HFF-Myc (cell line): ENCODE measurements around the gene ERBB2.

Experiments used
- DNase-seq: peaks from one replicate; pipeline ENCODE4 v3.0.0-alpha.2; 2011; ENCODE audit warnings: low read depth; ENCODE audit errors: extremely low read depth
- H3K4me3 ChIP-seq: replicated peaks from 2 replicates; pipeline ENCODE4 v1.5.1; 2011; ENCODE audit warnings: low read depth, mild to moderate bottlenecking, control low read depth, low read length
- CTCF ChIP-seq: IDR thresholded peaks from 2 replicates; pipeline ENCODE4 v1.5.1; 2012; ENCODE audit warnings: mild to moderate bottlenecking, low read depth, low read length, control low read depth; ENCODE audit errors: missing control alignments

ERBB2 gene

DNA sequence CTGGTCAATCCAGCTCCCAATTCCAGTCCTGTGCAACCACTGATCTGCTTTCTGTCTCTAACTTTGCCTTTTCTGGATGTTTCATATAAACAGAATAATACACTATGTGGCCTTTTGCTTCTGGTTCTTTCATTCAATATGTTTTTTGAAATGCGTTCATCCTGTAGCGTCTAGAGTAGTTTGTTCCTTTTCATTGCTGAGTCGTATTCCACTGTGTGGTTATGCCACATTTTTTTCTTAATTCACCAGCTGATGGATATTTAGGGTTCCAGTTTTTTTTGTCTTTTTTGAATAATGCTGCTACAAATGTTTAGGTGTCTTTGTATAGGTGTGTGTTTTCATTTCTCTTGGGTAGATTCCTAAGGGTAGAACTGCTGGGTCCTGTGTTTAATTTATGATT, 32.7 kb downstream of the ERBB2 start:
- H3K4me3 ChIP-seq = no peak overlapping the region
- no peak for DNase-seq

DNA sequence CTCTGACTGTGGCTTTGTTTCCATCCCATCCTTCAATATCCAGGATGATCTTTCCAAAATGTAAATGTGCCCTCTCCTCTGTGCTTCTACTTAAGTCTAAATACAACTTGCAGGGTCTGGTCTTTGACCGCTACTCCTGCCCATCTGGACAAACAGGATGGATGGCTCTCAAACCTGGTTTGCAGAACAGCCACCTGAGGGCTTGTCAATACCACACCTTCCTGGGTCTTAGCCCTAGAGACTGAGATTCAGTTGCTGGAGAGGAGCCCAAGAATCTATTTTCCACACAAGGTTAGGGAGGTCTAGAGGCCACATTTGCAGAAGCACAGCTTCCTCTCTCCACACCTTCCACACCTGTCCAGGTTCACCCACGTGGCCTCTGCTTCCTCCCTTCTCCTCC, 36.0 kb downstream of the ERBB2 start:
- DNase-seq = no peak
- no peak overlapping the region for H3K4me3 ChIP-seq
- no peak for TF ChIP-seq CTCF

More for the DNA sequence above, 32.7 kb downstream of the ERBB2 start:
- TF ChIP-seq CTCF = no peak

- no peak for TF ChIP-seq CTCF
- no peak overlapping the region for H3K4me3 ChIP-seq
- no peak for DNase-seq
Measured at GRCh38 chr17:39736319-39737165, 36.7 kb downstream of the ERBB2 start.

DNA sequence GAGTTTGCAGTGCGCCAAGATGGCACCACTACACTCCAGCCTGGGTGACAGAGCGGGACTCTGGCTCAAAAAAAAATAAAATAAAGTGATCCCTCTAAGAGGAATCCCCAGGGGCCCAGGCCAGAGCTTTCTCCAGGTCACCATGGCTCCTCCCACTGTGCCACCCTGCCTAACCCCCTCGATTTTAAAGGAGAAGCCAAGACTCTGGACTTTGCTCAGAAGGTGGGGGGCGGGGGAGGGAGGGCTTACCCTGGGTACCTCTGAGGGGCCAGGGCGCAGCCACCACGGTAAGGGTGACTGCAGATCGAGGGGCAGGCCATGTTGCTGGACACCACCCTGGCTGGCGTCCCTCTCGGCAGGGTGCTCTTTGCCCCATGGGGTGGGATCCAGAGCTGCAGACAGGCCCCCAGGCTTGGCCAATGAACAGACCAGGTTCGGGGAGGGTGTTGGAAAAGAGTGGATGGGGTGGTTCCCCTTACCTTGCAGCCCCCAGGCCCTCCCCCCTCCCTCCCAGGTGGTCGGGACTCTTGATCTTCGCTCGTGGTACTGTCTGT, 37.4 kb downstream of the ERBB2 start:
- no peak for DNase-seq
- no peak for TF ChIP-seq CTCF
- H3K4me3 ChIP-seq = no peak overlapping the region

DNA sequence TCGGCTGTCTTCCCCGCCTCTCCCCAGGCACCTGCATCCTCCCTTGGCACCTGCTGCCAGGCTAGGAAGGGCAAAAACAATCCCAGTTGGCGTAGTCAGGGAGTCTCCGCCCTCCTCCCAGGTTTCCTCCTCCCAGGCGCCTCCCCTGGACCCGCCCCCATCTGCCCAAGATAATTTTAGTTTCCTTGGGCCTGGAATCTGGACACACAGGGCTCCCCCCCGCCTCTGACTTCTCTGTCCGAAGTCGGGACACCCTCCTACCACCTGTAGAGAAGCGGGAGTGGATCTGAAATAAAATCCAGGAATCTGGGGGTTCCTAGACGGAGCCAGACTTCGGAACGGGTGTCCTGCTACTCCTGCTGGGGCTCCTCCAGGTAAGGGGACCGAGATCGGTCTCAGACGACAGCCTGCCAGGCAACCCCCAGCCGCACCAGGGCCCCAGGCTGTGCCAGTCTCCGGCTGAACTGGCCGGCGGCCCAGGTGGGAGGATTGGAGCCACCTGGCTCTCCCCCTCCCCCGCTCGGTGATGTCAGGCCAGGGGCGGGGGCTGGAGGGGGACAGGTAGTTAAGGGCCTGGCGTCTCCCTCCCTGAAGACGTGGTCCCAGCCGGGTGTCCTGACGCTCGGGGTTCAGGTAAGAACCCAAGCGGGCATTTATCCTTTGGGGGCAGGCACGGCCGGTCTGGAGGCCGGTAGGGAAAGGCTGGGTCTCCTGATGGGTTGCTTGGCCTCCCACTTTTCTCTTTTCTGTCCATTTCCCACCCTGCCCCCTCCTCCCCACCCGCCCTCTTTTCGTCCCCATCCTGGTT, 38.1 kb downstream of the ERBB2 start, which contains the start of gene GRB7:
Gene GRB7 (plus strand): TSS at position 179 of the 808 bp plus-strand sequence. CDS start 4,364 bp downstream, outside the sequence.
- H3K4me3 ChIP-seq = no peak within 1 kb of the TSS
- TF ChIP-seq CTCF = no peak
- DNase-seq = no peak

DNA sequence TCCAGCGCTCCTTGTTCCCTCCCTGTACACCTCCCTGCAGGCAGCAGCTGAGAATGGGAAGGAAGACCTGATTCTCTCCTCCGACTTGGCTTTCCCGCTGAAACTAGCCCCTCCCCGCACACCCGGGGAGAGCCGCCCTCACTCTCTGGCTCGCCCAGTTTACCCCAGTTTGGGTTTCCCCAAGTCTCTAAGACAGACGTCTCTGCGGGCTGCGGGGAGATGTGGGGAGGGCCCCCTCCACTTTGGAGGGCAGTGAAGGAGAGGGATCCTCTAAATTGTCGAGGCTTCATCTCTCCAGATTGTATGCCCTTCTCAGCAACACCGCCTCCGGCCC, 38.7 kb downstream of the ERBB2 start:
- H3K4me3 ChIP-seq = no peak overlapping the region
- DNase-seq = no peak
- no peak for TF ChIP-seq CTCF
